ENCODE measurements around the gene ETV4.

The ETV4 gene

GRCh38 chr17:43543300-43543699, 2.8 kb downstream of the ETV4 start:
- no peak for DNase-seq (ENCODE audit: low read depth)

- DNase-seq (ENCODE audit: low read depth) = no peak
Measured at GRCh38 chr17:43542859-43543258, 3.3 kb downstream of the ETV4 start.

GRCh38 chr17:43540821-43541674, 5.1 kb downstream of the ETV4 start:
- DNase-seq (ENCODE audit: low read depth) = peak; percentile 20

DNA sequence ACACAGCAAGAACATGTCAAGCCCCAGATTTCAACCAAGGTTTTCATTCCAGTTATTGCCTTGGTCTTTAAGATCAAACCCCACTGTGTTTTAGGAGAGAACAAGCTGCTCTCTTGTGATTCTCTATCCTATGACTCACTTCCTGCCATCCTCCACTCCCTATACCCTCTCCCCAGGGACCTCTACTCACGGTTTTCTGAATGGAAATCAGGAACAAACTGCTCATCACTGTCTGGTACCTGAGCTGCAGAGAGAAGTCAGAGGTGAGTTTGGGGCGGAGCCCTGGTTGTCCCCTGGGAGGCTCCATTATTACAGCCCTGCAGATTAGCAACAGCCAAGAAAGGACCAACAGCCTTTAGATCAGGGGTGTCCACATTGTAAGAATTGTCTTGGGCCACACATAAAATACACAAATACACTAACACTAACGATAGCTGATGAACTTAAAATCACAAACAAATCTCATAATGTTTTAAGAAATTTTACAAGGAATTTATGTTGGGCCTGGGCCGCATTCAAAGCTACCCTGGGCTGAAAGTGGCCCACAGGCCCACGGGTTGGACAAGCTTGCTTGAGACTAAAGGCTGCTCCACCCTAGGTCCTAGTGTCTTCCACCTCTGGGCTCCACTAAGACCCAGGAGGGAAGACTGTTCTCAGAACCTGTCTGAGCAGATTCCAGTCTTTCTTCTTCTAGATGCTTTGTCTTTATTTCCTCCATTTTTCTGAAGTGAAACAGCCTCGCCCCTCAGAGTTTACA, 9.7 kb downstream of the ETV4 start:
- peak; percentile 81 for DNase-seq (ENCODE audit: low read depth)

DNA sequence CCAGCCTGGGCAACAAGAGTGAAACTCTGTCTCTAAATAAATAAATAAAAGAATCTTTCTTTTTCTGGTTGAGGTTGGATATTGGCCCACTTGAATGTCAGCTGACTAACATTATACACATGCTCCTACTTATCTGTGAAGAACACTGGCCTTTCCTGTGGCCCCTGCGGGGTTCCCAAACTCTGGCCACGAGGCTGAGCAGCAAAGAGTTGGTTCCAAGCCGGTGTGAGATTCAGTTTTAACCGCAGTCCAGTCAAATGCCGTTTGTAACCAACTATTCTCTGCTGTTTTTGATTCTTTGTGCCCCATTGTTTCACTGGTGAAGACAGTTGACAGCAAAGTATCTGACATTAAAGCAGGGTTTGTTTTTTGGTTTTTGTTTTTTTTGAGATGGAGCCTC, 11.2 kb downstream of the ETV4 start:
- DNase-seq (ENCODE audit: low read depth) = no peak

- DNase-seq (ENCODE audit: low read depth) = no peak
Measured at GRCh38 chr17:43533699-43534098, 12.4 kb downstream of the ETV4 start.

DNA sequence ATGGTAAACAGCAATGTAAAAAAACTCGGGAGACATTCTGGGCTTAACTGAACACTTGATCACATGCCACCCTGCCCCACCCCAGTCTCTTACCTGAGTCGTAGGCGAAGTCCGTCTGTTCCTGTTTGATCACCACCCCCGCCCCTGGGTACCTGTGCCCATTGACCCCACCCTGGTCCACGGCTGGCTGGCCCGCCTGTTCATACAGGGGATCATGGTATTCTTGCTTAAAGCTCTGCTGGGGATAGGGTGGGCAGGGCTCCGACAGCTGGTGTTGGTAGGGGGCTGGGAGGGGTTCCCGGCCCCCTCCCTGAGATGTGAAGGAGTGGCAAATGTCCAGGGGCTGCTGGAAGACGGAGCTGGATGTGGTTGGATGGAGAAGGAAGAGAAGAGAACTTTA, 13.6 kb downstream of the ETV4 start:
- DNase-seq (ENCODE audit: low read depth) = no peak

DNA sequence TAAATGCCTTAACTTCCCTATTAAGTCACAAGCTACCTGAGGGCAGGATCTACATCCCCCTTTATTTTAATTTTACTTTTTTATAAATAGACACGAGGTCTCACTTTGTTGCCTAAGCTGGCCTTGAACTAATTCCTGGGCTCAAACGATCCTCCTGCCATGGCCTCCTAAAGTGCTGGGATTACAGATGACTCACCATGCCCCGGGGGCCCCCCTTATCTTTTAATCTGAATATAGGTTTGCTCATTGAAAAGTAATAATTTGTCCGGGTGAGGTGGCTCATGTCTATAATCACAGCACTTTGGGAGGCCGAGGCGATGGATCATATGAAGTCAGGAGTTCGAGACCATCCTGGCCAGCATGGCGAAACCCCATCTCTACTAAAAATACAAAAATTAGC, 14.2 kb downstream of the ETV4 start:
- no peak for DNase-seq (ENCODE audit: low read depth)

DNA sequence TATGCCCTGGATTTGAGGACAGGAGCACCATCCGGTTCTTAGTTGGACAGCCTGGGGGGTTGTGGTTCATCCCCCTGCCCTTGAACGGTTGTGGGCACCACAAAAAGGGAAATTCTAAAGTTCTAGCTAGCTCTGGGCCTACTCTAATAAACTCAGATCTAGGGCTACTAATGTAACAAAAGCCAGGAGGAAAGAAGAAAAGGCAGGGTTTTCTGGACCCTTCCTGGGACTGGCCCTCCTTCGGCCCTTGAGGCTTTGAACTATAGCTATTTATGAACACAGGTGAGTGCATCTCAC, 15.1 kb downstream of the ETV4 start:
- DNase-seq (ENCODE audit: low read depth) = no peak

DNA sequence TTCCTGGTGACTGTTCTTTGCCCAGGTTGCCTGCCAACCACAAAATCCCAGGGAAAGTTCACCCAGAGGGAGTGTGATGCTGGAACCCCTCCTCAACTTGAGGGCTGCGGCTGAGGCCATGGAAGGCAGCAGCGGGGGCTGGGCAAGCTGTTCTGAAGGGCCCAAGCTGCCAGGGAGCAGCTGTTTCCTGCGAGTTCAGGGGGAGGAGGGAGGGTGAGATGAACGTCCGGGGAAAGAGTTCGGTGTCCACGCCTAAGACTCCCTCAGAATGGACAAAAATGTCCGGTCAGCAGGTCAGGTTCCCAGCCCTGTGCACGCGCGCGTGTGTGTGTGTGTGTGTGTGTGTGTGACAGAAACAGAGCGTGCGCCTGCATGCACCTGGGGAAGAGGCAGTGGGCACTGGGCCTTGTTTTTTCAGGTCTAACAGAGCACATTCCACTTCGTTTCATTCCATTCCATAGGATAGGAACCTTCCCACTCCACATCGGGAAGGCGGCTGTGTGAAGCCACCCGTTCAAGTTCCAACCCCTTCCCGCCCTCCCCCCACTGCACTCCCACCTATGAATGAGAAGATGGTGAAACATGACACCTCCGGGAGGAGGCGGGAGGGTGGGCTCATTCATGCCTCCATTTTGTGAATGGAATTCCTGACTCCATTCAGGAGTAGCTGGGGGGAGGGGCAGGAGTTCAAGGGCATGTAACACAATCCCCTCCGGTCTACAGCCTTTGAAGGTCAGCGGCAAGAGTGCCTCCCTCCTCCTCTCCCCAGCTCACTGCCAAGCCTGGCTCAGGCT, 15.7 kb downstream of the ETV4 start:
- peak; percentile 79 for DNase-seq (ENCODE audit: low read depth)

DNA sequence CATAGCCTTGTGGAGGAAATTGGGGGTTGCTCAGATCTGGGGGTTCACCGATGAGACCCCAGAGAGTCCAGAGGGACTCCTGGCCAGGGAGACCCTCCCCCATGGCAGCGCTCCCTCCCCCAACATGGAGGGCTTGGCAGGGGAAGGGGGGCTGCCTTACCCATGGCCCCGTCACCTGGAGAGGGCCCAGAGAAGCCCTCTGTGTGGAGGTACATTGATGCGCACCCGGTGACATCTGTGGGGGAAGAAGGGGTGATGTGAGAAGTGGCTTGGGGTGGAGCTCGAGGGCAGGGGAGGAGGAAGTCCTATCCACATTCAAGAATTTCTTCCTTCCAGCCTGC, 16.2 kb downstream of the ETV4 start:
- no peak for DNase-seq (ENCODE audit: low read depth)

DNA sequence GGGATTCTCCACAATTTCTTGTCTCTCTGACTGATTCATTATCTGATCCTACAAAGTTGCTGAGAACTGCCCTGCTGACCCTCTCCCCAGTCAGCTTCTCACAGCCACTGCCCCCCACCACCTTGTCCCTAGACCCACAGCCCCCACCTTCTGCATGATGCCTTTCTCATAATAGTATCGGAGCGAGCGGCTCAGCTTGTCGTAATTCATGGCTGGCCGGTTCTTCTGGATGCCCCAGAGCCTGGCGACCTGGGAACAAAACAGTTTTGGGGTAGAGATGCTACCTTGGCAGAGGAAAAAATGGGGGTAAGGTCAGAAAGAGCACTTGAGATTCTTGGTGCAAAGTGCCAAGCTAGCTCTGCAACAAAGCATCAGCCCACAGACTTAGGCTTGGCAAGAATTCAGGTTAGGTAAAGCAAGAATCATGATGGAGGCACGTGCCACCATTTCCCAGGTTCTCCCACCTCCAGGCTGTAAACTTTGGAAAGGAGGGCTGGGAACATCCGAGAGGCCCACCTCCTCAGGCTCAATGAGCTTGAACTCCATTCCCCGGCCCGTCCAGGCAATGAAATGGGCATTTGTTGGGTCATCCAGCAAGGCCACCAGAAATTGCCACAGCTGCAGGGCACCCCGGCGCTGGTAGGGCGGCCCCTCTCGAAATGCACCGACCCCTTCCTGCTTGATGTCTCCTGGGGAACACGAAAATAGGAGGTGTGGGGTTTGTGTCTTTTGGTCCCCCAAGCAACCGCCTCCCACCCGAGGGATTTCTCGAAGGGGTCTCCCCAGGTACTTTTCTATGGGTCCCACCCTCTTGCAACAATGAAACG, 16.9 kb downstream of the ETV4 start:
- DNase-seq (ENCODE audit: low read depth) = no peak

GRCh38 chr17:43528319-43528987, 17.7 kb downstream of the ETV4 start:
- DNase-seq (ENCODE audit: low read depth) = no peak

- no peak for DNase-seq (ENCODE audit: low read depth)
Measured at GRCh38 chr17:43526886-43527648, 19.1 kb downstream of the ETV4 start.

GRCh38 chr17:43524945-43525575, 21.1 kb downstream of the ETV4 start:
- no peak for DNase-seq (ENCODE audit: low read depth)

- DNase-seq (ENCODE audit: low read depth) = no peak
Measured at GRCh38 chr17:43521389-43521788, 24.8 kb downstream of the ETV4 start.

DNA sequence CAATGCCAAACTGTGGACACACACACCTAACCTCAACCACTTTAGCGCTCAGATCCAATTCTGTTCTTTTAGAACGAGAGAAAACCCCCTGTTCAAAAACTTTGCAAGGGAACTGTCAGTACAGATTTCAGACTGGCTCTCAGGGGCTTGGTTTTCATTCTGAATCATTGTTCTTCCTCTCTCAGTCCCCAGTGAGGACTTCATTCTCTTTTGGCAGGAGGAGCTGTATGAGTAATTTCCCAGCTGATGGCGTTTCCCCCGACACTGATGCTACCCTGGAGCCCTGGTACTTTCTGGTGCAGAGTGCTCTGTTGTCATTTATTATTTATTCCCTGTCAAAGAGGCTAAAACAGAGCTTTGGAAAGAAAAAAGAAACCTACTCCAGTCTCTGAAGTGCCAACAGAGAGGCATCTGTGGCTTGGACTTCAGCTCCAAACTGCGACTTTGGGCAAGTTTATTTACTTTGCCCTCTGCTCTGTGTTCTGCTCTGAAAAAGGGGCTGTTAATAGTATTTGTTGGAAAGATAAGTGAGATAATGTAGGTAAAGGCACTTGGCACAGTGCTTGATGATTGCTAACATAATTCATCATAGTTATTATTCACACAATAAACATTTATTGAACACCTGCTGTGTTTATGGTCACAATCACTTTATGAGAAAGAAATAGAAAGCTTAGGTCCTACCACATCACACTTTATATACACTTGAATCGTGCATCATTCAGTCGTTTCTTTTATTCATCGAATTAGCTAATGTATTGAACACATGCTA, 28.3 kb downstream of the ETV4 start:
- peak; percentile 43 for DNase-seq (ENCODE audit: low read depth)

GRCh38 chr17:43517161-43517560, 29.0 kb downstream of the ETV4 start:
- no peak for DNase-seq (ENCODE audit: low read depth)

GRCh38 chr17:43515656-43516055, 30.5 kb downstream of the ETV4 start:
- no peak for DNase-seq (ENCODE audit: low read depth)
